ENCODE measurements around the gene ALDH3B1.
"Not testable (repeated sequence)": the region's sequence is repeated elsewhere in the genome, so short reads cannot be mapped to it uniquely, and the experiment has no call there.

DNA sequence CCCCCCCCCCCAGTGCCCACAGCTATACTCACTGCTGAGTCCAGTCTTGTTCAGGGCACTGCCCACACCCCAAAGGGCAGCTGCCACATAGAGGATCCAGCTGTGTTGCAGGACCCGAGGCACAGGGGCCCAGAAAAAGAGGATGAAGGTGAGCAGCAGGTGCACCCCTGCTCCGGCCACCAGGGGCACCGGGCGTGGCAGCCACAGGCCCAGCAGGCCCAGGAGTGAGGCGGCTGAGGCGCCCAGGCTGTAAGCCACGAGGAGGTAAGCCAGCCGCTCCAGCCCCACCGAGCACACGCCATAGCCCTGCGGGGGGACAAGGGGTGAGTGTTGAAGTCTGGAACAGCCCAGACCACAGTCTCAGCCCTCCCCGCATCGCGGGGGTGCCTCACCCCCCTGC, 14.5 kb upstream of the ALDH3B1 start:
- TF ChIP-seq, protein P1, sequence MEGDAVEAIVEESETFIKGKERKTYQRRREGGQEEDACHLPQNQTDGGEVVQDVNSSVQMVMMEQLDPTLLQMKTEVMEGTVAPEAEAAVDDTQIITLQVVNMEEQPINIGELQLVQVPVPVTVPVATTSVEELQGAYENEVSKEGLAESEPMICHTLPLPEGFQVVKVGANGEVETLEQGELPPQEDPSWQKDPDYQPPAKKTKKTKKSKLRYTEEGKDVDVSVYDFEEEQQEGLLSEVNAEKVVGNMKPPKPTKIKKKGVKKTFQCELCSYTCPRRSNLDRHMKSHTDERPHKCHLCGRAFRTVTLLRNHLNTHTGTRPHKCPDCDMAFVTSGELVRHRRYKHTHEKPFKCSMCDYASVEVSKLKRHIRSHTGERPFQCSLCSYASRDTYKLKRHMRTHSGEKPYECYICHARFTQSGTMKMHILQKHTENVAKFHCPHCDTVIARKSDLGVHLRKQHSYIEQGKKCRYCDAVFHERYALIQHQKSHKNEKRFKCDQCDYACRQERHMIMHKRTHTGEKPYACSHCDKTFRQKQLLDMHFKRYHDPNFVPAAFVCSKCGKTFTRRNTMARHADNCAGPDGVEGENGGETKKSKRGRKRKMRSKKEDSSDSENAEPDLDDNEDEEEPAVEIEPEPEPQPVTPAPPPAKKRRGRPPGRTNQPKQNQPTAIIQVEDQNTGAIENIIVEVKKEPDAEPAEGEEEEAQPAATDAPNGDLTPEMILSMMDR (conservative IDR thresholded peaks at IDR 0.05), result not testable (repeated sequence)
- not testable (repeated sequence) for TF ChIP-seq EZH2 (IDR thresholded peaks at IDR 0.05; ENCODE audit: low read depth)
